ENCODE data around the gene TNFAIP1.

The TNFAIP1 gene

GRCh38 chr17:28339431-28339830, 3.9 kb downstream of the TNFAIP1 start:
- H3K36me3 ChIP-seq (ENCODE audit: insufficient read depth, low read depth, low read length), result peaks cover 46% of the 10 kb centered on the region
- H3K9ac ChIP-seq (ENCODE audit: low read depth, low read length), result no peak overlapping the region
- no peak overlapping the region for H3K4me3 ChIP-seq (ENCODE audit: low read length)
- H3K4me1 ChIP-seq (ENCODE audit: insufficient read depth, low read length), result peaks cover 8% of the 10 kb centered on the region
- H3K27me3 ChIP-seq (ENCODE audit: insufficient read depth, low read length), result no peaks in the 10 kb centered on the region
- no peak overlapping the region for H3K27ac ChIP-seq (ENCODE audit: low read length)
- no peaks in the 10 kb centered on the region for H3K9me3 ChIP-seq (ENCODE audit: insufficient read depth, low read depth, low read length)

GRCh38 chr17:28340374-28340773, 4.8 kb downstream of the TNFAIP1 start:
- H3K4me3 ChIP-seq (ENCODE audit: low read length), result no peak overlapping the region
- H3K9ac ChIP-seq (ENCODE audit: low read depth, low read length), result no peak overlapping the region
- H3K9me3 ChIP-seq (ENCODE audit: insufficient read depth, low read depth, low read length), result no peaks in the 10 kb centered on the region
- H3K36me3 ChIP-seq (ENCODE audit: insufficient read depth, low read depth, low read length), result peaks cover 55% of the 10 kb centered on the region
- peaks cover 8% of the 10 kb centered on the region for H3K4me1 ChIP-seq (ENCODE audit: insufficient read depth, low read length)
- no peaks in the 10 kb centered on the region for H3K27me3 ChIP-seq (ENCODE audit: insufficient read depth, low read length)
- no peak overlapping the region for H3K27ac ChIP-seq (ENCODE audit: low read length)

GRCh38 chr17:28341516-28341915, 6.0 kb downstream of the TNFAIP1 start:
- H3K9ac ChIP-seq (ENCODE audit: low read depth, low read length), result no peak overlapping the region
- H3K36me3 ChIP-seq (ENCODE audit: insufficient read depth, low read depth, low read length), result peaks cover 66% of the 10 kb centered on the region
- no peaks in the 10 kb centered on the region for H3K27me3 ChIP-seq (ENCODE audit: insufficient read depth, low read length)
- H3K27ac ChIP-seq (ENCODE audit: low read length), result no peak overlapping the region
- no peak overlapping the region for H3K4me3 ChIP-seq (ENCODE audit: low read length)
- H3K9me3 ChIP-seq (ENCODE audit: insufficient read depth, low read depth, low read length), result no peaks in the 10 kb centered on the region
- H3K4me1 ChIP-seq (ENCODE audit: insufficient read depth, low read length), result peaks cover 12% of the 10 kb centered on the region

GRCh38 chr17:28342313-28342712, 6.8 kb downstream of the TNFAIP1 start:
- no peaks in the 10 kb centered on the region for H3K27me3 ChIP-seq (ENCODE audit: insufficient read depth, low read length)
- H3K4me1 ChIP-seq (ENCODE audit: insufficient read depth, low read length), result peaks cover 9% of the 10 kb centered on the region
- H3K27ac ChIP-seq (ENCODE audit: low read length), result no peak overlapping the region
- H3K4me3 ChIP-seq (ENCODE audit: low read length), result no peak overlapping the region
- H3K9ac ChIP-seq (ENCODE audit: low read depth, low read length), result no peak overlapping the region
- peaks cover 74% of the 10 kb centered on the region for H3K36me3 ChIP-seq (ENCODE audit: insufficient read depth, low read depth, low read length)
- no peaks in the 10 kb centered on the region for H3K9me3 ChIP-seq (ENCODE audit: insufficient read depth, low read depth, low read length)

- H3K9ac ChIP-seq (ENCODE audit: low read depth, low read length), result no peak overlapping the region
- no peak overlapping the region for H3K27ac ChIP-seq (ENCODE audit: low read length)
- peaks cover 86% of the 10 kb centered on the region for H3K36me3 ChIP-seq (ENCODE audit: insufficient read depth, low read depth, low read length)
- H3K4me3 ChIP-seq (ENCODE audit: low read length), result no peak overlapping the region
- H3K27me3 ChIP-seq (ENCODE audit: insufficient read depth, low read length), result no peaks in the 10 kb centered on the region
- no peaks in the 10 kb centered on the region for H3K9me3 ChIP-seq (ENCODE audit: insufficient read depth, low read depth, low read length)
- H3K4me1 ChIP-seq (ENCODE audit: insufficient read depth, low read length), result peaks cover 9% of the 10 kb centered on the region
These were observed 8.0 kb downstream of the TNFAIP1 start for GRCh38 chr17:28343491-28343932.

GRCh38 chr17:28344011-28344410, 8.4 kb downstream of the TNFAIP1 start:
- no peak overlapping the region for H3K27ac ChIP-seq (ENCODE audit: low read length)
- peaks cover 91% of the 10 kb centered on the region for H3K36me3 ChIP-seq (ENCODE audit: insufficient read depth, low read depth, low read length)
- H3K4me1 ChIP-seq (ENCODE audit: insufficient read depth, low read length), result peaks cover 9% of the 10 kb centered on the region
- no peaks in the 10 kb centered on the region for H3K9me3 ChIP-seq (ENCODE audit: insufficient read depth, low read depth, low read length)
- no peak overlapping the region for H3K4me3 ChIP-seq (ENCODE audit: low read length)
- H3K9ac ChIP-seq (ENCODE audit: low read depth, low read length), result no peak overlapping the region
- H3K27me3 ChIP-seq (ENCODE audit: insufficient read depth, low read length), result no peaks in the 10 kb centered on the region

- Histone ChIP-seq H3K4me3 (ENCODE audit: low read length) (no peak overlapping the region), H3K36me3 (ENCODE audit: insufficient read depth, low read depth, low read length) (peaks cover 92% of the 10 kb centered on the region), H3K27me3 (ENCODE audit: insufficient read depth, low read length) (no peaks in the 10 kb centered on the region), H3K4me1 (ENCODE audit: insufficient read depth, low read length) (peaks cover 9% of the 10 kb centered on the region), H3K9ac (ENCODE audit: low read depth, low read length) (no peak overlapping the region), H3K27ac (ENCODE audit: low read length) (no peak overlapping the region), H3K9me3 (ENCODE audit: insufficient read depth, low read depth, low read length) (no peaks in the 10 kb centered on the region)
These were observed 8.9 kb downstream of the TNFAIP1 start for GRCh38 chr17:28344435-28344901.

GRCh38 chr17:28345419-28346198, 10.0 kb downstream of the TNFAIP1 start:
- peaks cover 97% of the 10 kb centered on the region for H3K36me3 ChIP-seq (ENCODE audit: insufficient read depth, low read depth, low read length)
- H3K9me3 ChIP-seq (ENCODE audit: insufficient read depth, low read depth, low read length), result no peaks in the 10 kb centered on the region
- H3K27me3 ChIP-seq (ENCODE audit: insufficient read depth, low read length), result no peaks in the 10 kb centered on the region
- peaks cover 9% of the 10 kb centered on the region for H3K4me1 ChIP-seq (ENCODE audit: insufficient read depth, low read length)
- H3K9ac ChIP-seq (ENCODE audit: low read depth, low read length), result no peak overlapping the region
- no peak overlapping the region for H3K4me3 ChIP-seq (ENCODE audit: low read length)
- H3K27ac ChIP-seq (ENCODE audit: low read length), result no peak overlapping the region

- Histone ChIP-seq H3K27ac (ENCODE audit: low read length) (no peak overlapping the region), H3K27me3 (ENCODE audit: insufficient read depth, low read length) (no peaks in the 10 kb centered on the region), H3K36me3 (ENCODE audit: insufficient read depth, low read depth, low read length) (peaks cover 97% of the 10 kb centered on the region), H3K9ac (ENCODE audit: low read depth, low read length) (no peak overlapping the region), H3K4me3 (ENCODE audit: low read length) (no peak overlapping the region), H3K4me1 (ENCODE audit: insufficient read depth, low read length) (peaks cover 9% of the 10 kb centered on the region), H3K9me3 (ENCODE audit: insufficient read depth, low read depth, low read length) (no peaks in the 10 kb centered on the region)
These were observed 10.6 kb downstream of the TNFAIP1 start for GRCh38 chr17:28346199-28346580.

- Histone ChIP-seq H3K9me3 (ENCODE audit: insufficient read depth, low read depth, low read length) (no peaks in the 10 kb centered on the region), H3K9ac (ENCODE audit: low read depth, low read length) (no peak overlapping the region), H3K4me3 (ENCODE audit: low read length) (no peak overlapping the region), H3K27ac (ENCODE audit: low read length) (no peak overlapping the region), H3K27me3 (ENCODE audit: insufficient read depth, low read length) (no peaks in the 10 kb centered on the region), H3K36me3 (ENCODE audit: insufficient read depth, low read depth, low read length) (peaks cover 97% of the 10 kb centered on the region), H3K4me1 (ENCODE audit: insufficient read depth, low read length) (peaks cover 9% of the 10 kb centered on the region)
These were observed 11.2 kb downstream of the TNFAIP1 start for GRCh38 chr17:28346746-28347246.

- Histone ChIP-seq H3K9ac (ENCODE audit: low read depth, low read length) (no peak overlapping the region), H3K36me3 (ENCODE audit: insufficient read depth, low read depth, low read length) (peaks cover 96% of the 10 kb centered on the region), H3K27me3 (ENCODE audit: insufficient read depth, low read length) (no peaks in the 10 kb centered on the region), H3K4me3 (ENCODE audit: low read length) (no peak overlapping the region), H3K4me1 (ENCODE audit: insufficient read depth, low read length) (peaks cover 9% of the 10 kb centered on the region), H3K27ac (ENCODE audit: low read length) (no peak overlapping the region), H3K9me3 (ENCODE audit: insufficient read depth, low read depth, low read length) (no peaks in the 10 kb centered on the region)
These were observed 11.8 kb downstream of the TNFAIP1 start for GRCh38 chr17:28347261-28347891.

- H3K36me3 ChIP-seq (ENCODE audit: insufficient read depth, low read depth, low read length), result peaks cover 97% of the 10 kb centered on the region
- no peak overlapping the region for H3K4me3 ChIP-seq (ENCODE audit: low read length)
- H3K27ac ChIP-seq (ENCODE audit: low read length), result no peak overlapping the region
- no peak overlapping the region for H3K9ac ChIP-seq (ENCODE audit: low read depth, low read length)
- H3K4me1 ChIP-seq (ENCODE audit: insufficient read depth, low read length), result peaks cover 9% of the 10 kb centered on the region
- no peaks in the 10 kb centered on the region for H3K27me3 ChIP-seq (ENCODE audit: insufficient read depth, low read length)
- H3K9me3 ChIP-seq (ENCODE audit: insufficient read depth, low read depth, low read length), result no peaks in the 10 kb centered on the region
These were observed 13.4 kb downstream of the TNFAIP1 start for GRCh38 chr17:28348979-28349378.
